GM19239 (cell line): ENCODE results near the gene PSMB5.

Experiments used
- DNase-seq: peaks from one replicate; pipeline ENCODE4 v3.0.0; 2011; ENCODE audit warnings: low spot score; ENCODE audit not compliant: insufficient read length
- FAIRE-seq: peaks from 2 replicates; lab custom pipeline; 2011; peaks lifted over from hg19 to GRCh38; lab: Jason Lieb, UNC

The PSMB5 gene

DNA sequence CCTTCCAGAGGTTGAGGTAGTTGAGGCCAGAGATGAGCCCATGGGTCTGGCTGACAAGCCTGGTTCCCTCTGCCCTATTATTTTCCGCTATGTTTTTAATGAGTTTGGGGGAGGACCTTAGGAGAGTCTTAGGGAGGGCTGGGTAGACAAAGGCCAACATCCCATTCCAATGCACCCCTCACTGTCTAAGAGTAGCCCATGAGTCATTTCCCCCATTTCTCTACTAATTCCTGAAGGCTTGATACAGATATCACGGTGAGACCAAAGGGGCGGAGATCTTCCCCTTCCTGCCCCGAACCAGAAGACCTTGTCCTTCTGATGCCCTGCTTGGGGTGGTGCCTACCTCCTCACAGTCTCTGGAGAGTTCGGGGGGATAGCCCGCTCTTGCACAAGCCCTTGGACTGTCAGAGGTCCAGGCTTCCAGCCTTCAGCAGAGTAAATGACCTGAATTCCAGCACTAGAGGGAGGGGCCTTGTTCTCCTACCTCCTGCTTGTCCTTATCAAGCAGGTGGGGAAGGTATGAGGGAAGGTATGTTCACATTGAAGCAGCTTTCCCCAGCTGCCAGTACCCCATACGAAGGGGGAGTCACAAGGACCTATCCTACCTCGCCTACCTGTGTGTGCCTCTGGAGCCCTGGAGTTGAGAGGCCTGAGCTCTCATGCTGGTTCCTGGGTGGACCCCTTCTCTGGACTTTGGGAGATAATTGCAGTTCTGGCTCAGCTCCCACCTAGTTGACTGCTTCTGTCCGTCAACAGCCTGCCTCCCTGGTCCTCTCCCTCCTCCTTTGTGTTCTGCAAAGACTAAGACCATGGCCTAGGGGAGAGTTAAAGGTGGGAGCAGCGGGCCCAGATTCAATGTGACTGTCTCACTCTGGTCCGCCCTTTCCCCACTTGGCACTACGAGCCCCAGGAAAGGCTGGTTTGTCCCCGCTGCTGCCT is 11.0 kb upstream of the PSMB5 start:
- FAIRE-seq (no peak), DNase-seq (no peak)

DNA sequence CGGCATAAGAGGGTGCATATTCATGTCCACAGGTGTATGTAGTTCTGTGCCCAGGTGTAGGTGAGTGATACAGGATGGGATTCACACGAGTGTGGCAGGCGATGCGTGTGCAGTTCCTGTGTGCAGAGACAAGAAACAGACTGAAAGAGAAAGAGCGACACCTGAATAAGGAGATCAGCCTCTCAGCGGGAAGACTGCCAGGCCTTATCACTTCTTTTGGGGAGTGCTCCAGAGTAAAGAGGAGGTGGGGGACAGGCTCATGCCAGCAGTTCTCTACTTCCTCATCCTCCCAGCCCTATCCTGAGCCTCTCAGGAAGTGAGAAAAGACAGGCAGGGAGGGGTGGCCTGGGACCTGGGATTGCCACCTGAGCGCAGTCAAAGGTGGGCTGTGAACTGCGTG is 10.1 kb upstream of the PSMB5 start:
- DNase-seq: no peak
- FAIRE-seq: no peak

DNA sequence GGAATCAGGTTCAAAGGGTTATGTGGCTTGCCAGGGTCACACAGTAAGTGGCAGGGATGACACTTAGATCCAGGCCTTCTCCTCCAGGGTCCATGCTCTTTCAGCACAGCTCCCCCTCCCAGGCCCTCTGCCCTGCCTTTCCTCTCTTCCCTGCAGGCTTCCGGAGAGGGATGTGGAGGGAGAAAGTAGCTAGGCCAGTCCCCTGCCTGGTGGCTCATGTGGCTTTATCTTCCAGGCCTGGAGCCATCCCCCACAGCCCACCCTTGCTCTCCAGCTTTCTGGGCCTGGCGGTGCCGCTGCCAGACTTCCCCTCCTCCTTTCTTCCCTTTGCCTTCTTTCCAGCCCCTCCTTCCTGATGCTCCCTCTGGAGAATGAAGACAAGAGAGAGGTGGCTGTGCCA is 9.1 kb upstream of the PSMB5 start:
- FAIRE-seq (no peak), DNase-seq (no peak)

DNA sequence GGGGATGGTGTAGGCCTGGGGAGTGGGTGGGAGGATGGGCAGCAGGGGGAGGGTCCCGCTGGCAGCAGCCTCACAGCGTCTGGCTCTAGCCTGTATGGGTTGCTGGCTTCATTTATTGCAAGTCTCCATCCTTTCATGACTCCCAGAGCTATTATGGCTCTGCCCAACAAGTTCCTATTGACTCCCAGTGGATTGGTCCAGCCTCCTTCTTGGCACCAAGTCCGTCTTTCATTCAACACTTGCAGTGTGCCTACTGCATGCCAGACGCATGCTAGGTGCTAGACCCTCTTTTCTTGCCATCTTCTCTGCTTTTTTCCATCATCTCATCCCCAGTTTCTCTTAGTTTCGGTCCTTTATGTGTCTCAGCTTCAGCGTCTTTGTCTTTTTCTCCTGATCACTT is 8.4 kb upstream of the PSMB5 start:
- no peak for DNase-seq
- FAIRE-seq: no peak

DNA sequence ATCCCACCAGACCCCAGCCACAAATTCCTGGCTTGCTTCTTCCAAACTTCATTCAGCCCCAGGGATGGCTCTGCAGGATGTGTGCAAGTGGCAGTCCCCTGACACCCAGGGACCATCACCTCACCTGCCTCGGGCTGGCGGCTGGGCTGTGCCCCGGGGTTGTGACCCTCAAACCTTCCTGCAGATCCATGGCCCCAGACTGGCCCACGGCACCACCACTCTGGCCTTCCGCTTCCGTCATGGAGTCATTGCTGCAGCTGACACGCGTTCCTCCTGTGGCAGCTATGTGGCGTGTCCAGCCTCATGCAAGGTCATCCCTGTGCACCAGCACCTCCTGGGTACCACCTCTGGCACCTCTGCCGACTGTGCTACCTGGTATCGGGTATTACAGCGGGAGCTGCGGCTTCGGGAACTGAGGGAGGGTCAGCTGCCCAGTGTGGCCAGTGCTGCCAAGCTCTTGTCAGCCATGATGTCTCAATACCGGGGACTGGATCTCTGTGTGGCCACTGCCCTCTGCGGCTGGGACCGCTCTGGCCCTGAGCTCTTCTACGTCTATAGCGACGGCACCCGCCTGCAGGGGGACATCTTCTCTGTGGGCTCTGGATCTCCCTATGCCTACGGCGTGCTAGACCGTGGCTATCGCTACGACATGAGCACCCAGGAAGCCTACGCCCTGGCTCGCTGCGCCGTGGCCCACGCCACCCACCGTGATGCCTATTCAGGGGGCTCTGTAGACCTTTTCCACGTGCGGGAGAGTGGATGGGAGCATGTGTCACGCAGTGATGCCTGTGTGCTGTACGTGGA is 7.7 kb upstream of the PSMB5 start, which contains the start of gene PSMB11:
Gene PSMB11 (plus strand): TSS at position 51 of the 804 bp plus-strand sequence. CDS start 14 bp downstream, at position 65.
- no peak for DNase-seq
- no peak for FAIRE-seq

DNA sequence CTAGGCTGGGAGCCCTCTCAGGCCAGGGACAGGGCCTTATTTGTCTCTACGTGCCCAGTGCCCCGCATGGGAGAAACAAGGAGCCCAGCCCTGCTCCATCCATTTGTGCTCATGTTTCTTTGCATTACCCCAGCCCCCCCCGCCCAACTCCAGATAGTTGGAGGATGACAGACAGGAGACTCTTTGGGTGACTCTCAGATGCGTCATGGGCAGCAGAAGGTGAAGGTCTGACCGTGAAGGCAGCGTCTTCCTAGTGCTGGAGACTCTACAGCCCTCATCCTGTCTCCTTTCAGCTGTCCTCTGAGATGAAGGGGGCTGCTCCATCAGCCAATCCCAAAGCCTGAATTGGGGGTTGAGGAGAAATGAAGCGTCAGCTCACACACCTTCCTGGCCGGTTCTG is 7.0 kb upstream of the PSMB5 start:
- FAIRE-seq: no peak
- no peak for DNase-seq

DNA sequence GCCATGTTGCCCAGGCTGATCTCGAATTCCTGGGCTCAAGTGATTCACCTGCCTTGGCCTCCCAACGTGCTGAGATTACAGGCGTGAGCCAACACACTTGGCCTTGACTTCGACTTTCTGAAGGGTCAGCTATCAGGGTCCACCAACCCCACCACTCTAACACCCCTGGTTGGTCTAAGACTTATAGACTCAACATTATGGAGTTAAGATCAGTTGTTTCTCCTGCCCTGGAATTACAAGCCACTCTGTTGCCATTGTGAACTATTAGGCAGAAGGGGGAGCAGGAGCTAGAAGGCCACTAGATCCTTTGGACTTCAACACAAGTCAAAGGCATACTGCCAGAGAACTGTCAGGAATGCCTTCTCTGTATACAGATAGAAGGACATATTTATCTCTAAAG is 5.4 kb upstream of the PSMB5 start:
- FAIRE-seq: no peak
- no peak for DNase-seq

DNA sequence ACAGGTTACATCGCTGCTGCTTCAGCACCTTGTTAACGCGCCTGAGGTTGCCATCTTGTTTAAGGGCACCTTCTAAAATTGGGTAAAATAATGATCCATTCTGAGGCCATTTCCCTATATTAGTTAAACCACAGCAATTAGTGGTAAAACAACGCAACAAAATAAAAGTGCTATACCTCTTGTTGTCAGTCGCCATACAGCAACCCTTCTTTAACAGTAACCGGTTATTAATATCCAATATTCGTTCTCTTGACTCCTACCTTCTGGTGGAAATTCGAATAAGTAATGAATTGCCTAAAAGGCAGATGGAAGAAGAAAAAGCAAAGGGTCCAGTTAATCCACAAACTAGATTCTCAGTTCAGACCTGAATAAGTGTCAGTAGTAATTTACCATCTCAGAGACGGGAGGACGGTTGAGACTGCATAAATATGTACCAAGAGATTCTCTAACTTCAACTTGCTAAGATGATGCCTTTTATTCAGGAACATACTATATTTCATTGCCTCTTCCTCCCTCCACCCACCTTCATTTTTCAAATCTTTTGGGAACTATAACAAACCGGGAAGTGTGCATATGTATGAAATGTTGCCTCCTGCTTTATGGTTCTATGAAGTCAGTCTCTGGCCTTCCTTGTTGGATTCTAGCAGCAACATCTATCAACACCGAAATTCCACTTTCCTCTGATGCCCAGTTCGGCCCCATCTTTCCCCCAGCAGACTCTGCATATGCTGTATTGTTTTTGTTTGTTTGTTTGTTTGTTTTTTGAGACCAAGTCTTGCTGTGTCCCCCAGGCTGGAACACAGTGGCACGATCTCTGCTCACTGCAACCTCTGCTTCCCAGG is 824 bp upstream of the PSMB5 start:
- FAIRE-seq (no peak), DNase-seq (no peak)

DNA sequence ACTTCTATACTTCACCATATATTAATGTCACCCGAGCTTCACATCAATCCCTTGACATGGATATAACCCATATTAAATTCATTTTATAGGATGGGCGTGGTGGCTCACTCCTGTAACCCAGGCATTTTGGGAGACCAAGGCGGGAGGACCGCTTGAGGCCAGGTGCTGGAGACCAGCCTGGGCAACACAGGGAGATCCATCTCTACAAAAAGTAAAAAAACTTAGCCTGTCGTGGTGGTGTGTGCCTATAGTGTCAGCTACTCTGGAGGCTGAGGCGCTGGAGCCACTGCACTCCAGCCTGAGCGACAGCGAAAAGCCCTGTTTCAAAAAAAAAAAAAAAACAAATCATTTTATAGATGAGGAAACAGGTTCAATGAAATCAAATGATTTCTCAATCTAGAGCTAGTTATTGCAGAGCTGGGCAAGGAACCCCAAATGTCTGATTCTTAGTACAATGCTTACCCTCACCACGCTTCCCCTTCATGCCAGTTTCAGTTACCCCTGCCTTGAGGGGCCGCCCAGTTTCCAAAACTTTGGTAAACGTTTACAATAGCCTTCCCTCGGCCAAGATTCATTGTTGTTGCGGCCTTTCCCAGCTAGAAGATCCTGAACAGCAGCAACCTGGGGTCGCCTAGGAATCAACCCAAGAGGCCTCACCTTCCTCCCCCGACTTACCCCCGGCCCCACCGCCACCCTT is 751 bp downstream of the PSMB5 start:
- no peak for DNase-seq
- FAIRE-seq: no peak

DNA sequence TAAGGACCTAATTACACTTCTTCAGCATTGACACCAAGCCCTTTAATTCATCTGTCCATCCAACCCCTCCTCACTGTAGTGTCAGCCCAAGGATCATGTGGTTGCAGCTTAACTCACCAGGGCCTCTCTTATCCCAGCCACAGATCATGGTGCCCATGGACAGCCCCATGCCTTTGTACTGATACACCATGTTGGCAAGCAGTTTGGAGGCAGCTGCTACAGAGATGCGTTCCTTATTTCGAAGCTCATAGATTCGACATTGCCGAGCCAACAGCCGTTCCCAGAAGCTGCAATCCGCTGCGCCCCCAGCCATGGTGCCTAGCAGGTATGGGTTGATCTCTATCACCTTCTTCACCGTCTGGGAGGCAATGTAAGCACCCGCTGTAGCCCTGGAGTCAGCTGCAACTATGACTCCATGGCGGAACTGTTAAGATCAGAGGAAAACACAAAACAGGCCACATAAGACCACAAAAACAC is 1.4 kb downstream of the PSMB5 start:
- FAIRE-seq (no peak), DNase-seq (no peak)

DNA sequence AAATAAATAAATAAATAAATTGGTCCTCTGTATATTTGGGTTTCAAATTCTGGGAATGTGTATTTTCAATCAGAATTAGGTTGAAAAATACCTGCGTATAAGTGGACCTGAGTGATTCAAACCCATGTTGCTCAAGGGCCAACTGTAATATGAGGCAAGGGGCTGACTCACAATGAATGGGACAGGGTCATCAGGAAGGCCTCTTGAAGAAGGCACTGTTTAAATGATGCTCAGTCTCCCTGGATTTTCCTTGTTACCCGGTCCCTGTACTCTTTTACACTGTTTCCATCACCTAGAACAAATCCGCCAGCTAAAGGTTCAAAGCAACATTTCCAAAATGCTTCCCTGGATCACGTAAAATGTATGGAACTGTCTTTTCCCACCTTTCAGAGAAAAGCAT is 3.8 kb downstream of the PSMB5 start:
- DNase-seq (no peak), FAIRE-seq (no peak)

DNA sequence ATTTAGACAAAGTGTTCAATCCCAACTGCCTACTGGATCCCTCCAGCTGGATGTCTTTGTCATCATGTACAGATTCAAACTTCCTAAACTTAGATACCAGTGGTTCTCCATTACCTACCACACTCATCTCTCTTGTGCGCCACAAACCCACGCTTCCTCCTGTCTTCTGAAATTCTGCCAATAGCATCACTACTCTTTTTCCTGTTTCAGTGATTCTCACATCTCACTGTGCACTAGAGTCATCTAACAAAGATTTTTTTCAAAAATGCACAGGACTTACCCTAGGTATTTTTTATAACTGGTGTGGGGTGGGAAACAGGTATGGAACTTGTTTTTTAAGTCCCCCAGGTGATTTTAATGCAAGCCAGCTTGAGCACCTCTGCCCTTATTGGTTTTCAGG is 5.9 kb downstream of the PSMB5 start:
- DNase-seq (no peak), FAIRE-seq (no peak)

DNA sequence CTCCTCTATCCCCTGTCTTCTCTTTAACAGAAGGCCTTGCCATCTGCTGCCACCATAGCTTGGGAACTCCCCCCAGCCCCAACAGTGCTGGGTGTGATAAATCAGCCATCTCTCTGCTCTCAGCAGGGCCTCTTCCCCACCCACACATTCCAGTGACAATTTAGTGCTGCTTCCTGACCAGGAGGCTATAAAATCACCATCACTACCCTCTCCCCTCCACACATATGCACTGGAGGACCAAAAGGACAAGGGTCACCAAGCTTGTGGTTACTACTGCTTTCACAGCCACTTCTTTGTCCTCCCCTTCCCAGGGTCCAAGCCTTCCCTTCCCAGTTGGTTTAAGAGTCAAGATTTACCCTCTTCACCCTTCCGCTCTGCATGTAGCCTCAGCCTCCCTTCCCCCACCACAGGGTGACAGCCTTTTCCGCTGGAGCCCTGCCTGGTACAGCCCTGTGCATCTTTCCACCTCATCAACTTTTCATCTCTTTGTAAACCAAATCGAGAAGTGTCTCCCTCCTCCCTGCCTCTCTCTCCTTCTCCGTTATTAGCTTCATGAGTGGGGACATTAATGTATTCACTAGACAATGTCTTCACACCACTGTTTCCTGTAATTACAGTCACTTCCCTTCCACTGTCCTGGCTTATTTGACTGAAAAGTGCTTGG is 9.4 kb downstream of the PSMB5 start:
- FAIRE-seq (no peak), DNase-seq (no peak)

DNA sequence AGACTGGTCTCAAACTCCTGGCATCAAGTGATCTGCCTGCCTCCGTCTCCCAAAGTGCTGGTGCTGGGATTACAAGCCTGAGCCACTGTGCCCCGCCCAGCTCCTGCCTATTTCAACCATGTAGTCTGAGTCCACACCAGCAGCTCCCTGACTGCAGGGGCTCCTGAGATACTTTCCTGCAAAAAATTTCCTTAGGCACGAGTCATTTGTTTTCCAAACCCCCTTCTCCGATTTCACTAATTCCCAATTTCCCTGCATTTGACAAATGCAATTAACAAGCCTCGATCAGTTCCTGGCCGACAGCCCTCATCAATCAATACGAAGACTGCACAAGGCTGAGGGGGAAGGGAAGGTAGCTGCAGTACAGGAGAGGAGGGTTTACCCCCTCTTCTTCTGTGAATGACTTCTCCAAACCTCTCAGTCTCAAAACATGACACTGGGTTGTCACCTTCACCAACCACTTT is 10.1 kb downstream of the PSMB5 start:
- DNase-seq (no peak), FAIRE-seq (no peak)

DNA sequence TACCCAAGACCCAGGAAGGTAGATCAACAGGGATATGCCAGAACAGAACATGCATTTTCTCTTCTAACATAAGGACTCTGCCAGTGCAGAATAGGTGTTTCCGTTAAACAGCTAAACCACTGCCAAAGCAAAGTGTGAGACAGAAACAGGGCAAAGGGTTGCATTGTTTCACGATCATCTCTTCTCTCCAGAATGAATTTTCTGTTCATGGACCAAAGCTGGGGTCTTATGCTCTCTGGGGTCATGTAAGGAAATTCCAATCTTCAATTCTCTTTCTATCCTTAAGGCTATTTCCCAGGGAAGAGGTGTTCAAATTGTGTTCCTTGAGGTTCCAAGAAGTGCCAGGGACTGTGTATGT is 10.9 kb downstream of the PSMB5 start:
- DNase-seq: no peak
- no peak for FAIRE-seq

DNA sequence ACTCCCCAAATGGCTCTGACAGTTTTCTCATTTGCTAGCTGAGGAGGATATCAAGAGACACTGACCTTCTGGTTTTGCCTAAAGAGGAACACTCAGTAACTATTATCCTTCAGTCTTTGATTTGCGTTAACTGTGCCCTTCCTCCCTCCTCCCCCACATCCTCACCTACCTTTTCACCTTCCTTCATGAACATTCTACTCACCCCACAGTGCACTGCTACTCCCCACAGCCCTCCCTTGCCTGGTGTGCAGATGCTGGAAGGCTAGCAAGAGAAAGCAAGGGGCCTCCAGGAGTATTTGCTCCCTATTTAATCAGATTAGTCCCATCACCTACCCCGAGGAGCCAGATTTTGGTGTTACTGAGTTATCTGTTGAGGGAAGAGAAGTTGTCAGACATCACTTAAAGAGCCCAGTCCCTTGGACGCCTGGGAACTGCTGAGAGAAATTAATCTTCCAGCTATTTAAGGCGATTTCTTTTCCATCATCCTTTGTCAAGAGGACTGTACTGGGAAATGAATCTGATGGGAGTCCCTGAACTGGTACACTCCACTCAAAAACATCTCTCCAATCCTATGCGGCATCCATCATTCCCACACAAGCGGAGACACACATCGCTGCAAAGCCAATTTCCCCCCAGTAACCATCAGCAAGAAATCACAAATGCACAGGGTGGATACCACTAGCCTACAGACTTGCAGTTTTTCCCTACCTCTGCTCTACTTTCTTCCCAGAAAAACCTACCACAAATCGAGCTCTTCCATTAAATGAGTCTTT is 11.5 kb downstream of the PSMB5 start:
- FAIRE-seq: no peak
- DNase-seq: no peak

DNA sequence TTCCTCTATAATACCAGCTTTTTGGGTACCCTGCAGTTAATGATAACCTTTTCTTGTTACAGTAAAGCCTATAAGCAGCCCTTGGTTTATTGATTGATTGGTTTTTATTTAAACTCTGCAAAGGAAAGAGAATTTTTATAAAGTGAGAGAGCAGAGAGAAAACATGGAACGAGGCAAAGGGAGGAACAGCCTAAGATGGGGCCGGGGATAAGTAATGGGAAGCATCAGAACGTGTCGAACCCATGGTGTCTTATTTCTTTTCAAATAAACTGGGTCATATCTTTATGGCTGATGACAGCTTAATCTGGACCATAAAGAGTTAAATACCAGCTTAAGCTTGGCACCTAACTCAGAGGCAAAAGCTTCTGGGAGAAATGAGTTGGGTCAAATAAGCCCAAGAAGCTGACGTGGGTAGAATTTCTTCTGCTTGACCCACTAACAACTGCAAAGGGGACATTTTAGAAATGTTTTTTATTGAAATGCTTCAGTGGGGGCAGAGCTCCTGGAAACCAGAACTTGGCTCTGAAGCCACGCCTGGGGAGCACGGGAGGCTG is 12.7 kb downstream of the PSMB5 start:
- no peak for FAIRE-seq
- DNase-seq: no peak

DNA sequence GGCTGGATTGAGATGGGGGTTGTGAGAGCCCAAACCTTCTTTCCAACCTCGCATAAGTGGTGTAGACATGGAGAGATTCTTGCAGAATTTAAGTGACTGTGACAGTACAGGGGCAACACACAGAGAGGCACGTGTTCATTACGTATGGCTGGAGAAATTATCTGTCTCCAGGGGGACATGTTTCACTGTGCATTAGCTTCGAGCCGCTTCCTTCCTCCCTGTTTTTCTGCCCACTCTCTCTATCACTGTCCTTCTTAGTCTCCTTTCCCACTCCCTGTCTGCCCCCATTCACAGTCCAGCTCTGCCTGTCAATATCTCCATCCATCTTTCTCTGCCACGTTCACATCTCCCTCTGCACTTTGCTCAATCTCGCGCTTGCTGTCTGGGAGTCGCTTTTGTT is 13.3 kb downstream of the PSMB5 start:
- FAIRE-seq (no peak), DNase-seq (no peak)
